Left hindlimb (tissue), 1 donor: ENCODE results near the gene PGAP6.
A peak's percentile ranks its signal among the peaks of the same experiment; 100 is the strongest.
"Not testable (repeated sequence)": the region's sequence is repeated elsewhere in the genome, so short reads cannot be mapped to it uniquely, and the experiment has no call there.

Experiments
- DNase-seq: peaks from one replicate; pipeline ENCODE4 v3.0.0-alpha.2; 2018

PGAP6 gene

GRCh38 chr16:349211-349610, 32.6 kb downstream of the PGAP6 start:
- no peak for DNase-seq

GRCh38 chr16:348495-348894, 33.3 kb downstream of the PGAP6 start:
- not testable (repeated sequence) for DNase-seq

GRCh38 chr16:347203-347602, 34.6 kb downstream of the PGAP6 start:
- DNase-seq = no peak

- DNase-seq = no peak
These were observed 35.2 kb downstream of the PGAP6 start for GRCh38 chr16:346587-346986.

- DNase-seq = no peak
These were observed 36.0 kb downstream of the PGAP6 start for GRCh38 chr16:345772-346171.

DNA sequence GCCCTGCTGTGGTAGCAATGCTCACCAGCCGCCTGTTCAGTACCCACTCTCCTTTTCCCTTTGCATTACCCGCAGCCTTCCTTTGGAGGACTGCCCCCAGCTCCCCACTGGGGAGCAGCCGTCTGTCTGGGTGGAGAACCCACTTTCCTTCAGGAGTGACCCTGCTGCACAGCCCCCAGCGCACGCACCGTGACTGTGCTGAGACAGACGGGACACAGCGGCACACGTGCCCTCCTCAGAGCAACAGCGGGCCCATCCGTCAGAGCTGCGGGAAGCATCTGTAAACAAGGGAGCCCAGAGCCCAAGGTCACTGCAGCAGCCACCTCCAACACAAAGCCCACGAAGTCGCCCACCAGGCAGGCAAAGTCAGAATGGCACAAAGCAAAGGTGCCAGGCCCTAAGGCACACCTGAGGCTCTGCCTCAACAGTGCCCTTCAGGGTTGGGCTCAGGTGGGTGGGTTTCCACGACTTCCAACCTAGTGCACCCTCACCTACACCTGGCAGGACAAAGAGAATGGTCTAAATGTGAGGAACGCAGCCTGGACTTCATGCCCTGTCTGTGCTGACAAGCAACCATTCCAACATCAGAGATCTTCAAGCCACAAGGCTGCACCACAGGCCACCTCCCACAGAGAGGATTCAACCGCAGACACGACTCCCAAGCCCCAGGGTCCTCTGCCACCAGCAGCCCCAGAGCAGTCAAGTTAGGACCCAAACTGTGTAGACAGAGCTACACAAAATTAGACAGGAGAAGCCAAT, 39.1 kb downstream of the PGAP6 start:
- DNase-seq = no peak

- DNase-seq = not testable (repeated sequence)
These were observed 39.8 kb downstream of the PGAP6 start for GRCh38 chr16:341974-342336.

GRCh38 chr16:341095-341973, 40.4 kb downstream of the PGAP6 start:
- DNase-seq = not testable (repeated sequence)

- DNase-seq = no peak
These were observed 41.2 kb downstream of the PGAP6 start for GRCh38 chr16:340370-341091.

GRCh38 chr16:339680-340079, 42.1 kb downstream of the PGAP6 start:
- DNase-seq = no peak

DNA sequence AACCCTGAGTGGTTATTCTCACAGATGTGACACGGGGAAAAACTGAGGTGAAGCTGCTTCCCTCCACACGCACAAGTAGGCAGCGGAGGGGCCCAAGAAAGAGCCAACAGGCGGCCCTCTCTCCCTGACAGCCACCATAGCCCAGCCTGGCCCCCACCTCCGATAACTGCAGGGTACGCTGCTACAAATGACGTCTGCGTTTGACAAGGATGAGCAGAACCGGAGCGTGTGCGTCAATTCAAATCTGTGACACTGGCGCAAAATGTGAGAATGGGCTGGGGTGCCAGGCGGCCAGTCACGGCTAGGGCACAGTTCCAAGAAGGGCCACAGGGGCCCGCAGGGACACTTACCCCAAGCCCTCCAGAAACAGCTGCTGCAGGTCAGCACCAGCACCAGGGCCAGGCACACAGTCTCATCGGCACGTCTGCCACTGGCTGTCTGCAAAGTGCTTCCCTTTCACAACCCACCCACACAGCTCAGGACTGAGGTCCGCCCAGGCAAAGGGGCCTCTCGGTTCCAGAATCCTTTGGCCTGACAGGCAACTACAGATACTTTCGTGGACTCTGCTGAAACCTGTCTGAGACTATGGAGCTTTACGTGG, 43.7 kb downstream of the PGAP6 start:
- no peak for DNase-seq

DNA sequence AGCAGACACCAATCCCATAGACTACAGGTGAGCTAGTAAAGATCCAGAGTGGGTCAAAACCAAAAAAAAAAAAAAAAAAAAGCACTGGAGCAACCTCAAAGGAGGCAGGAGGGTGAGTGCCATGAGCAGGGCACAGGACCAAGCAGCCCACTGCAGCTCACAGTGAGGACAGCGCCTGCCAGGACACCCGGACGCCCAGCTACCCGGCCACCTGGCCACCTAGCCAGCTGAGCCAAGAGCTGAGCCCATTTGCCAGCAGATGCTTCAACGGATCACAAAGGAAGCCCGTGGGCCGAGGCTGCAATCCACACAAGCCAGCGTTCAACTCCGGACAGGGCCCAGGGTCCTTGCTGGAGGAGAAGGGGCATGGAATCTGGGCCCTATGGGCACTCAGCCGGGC, 44.3 kb downstream of the PGAP6 start:
- no peak for DNase-seq

- no peak for DNase-seq
These were observed 45.5 kb downstream of the PGAP6 start for GRCh38 chr16:336269-336668.

DNA sequence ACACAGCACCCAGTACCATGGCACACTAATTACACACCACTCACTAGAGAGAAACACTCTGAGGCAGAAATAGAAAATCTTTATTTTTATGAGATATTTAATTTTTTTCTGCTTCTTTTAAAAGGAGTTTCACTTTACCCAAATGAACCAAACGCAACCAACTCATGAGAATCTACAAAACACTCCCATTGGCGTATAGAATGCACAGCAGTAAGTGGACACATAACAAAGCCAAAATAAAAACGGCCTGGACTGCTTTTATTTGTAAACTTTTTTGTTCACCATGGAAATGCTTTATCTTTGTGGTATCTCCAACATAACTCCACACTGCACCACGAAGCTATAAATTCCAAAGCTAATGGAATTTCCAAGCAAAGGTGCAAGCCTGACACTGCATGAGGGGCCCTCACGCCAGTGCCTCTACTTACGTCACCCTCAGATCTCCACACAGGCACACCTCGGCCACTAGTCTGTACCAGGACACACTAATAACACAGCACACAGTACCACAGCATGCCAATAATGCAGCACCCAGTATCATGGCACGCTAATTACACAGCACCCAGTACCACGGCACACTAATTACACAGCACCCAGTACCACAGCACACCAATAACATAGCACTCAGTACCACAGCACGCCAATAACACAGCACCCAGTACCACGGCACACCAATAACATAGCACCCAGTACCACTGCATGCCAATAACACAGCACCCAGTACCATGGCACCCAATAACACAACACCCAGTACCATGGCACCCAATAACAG, 46.7 kb downstream of the PGAP6 start:
- DNase-seq = not testable (repeated sequence)

DNA sequence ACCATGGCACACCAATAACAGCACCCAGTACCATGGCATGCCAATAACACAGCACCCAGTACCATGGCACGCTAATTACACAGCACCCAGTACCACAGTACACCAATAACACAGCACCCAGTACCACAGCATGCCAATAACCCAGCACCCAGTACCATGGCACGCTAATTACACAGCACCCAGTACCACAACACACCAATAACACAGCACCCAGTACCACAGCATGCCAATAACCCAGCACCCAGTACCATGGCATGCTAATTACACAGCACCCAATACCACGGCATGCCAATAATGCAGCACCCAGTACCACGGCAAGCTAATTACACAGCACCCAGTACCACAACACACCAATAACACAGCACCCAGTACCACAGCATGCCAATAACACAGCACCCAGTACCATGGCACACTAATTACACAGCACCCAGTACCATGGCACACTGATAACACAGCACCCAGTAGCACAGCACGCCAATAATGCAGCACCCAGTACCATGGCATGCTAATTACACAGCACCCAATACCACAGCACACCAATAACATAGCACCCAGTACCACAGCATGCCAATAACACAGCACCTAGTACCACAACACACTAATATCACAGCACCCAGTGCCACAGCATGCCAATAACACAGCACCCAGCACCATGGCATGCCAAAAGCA, 47.5 kb downstream of the PGAP6 start:
- DNase-seq = not testable (repeated sequence)

- no peak for DNase-seq
These were observed 48.2 kb downstream of the PGAP6 start for GRCh38 chr16:333406-334094.

DNA sequence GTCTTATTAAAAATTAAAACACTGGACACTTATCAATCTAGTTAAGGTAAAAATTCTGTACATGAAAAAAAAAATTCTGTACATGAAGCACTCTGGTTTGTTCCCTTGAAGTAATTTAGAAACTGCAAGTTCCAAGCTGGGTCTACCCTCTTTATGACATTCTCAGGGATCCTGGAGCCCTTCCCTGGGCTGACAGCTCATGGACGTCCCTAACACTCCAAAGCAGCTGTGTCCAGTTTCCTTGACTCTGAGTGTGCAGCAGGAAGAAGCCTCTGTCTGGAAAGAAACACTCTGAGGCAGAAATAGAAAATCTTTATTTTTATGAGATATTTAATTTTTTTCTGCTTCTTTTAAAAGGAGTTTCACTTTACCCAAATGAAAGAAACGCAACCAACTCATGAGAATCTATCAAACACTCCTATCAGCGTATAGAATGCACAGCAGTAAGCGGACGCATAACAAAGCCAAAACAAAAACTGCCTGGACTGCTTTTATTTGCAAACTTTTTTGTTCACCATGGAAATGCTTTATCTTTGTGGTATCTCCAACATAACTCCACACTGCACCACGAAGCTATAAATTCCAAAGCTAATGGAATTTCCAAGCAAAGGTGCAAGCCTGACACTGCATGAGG, 50.5 kb downstream of the PGAP6 start:
- DNase-seq = peak; percentile 50

GRCh38 chr16:330741-331140, 51.0 kb downstream of the PGAP6 start:
- no peak for DNase-seq

DNA sequence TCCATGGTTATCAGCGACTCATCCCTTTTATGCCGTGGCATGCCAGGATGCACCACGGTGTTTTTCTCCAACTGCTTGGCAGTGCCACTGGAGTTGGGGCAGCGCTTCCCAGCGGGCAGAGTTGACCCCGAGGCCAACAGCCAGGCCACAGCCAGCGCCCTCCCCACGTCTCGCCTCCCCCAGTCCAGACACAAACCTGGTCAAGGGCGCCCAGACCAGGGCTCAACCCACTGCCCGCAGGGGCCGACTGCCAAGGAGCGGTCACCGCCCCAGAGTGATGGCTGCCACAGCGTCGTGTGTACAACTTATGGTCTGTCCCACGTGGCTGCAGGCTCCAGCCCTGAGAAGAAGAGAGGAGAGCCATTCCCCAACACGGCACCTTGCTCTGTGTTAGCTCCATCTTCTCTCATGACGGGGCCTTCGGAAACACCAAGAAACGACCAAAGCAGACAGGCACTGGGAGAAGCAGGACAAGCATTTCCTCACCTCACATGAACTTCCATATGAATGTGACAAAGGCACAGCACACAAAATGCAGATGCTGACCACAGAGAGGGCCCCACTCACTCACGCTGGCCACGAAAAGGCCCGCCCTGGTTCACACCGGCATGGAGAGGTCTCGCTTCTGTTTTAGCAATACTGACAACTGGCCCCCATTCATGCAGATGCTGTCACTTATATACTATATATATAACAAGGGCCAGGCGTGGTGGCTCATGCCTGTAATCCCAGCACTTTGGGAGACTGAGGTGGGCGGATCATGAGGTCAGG, 56.2 kb downstream of the PGAP6 start:
- DNase-seq = peak; percentile 25
